Caco-2 (cell line): ENCODE results near the gene CCDC85C. TPM values are rescaled to one million over a fixed set of nuclear protein-coding genes. Genes with fewer than 3 reads are reported as not detected.

Experiments
- BruUV-seq: library from RNA; stranded (reverse); fragments of 400-500 nt; replicated peaks from 2 replicates; lab custom pipeline; 2021; lab: Mats Ljungman, UMichigan
- CTCF ChIA-PET: fragments of 300-600 bp; sonication (Branson Sonifier 250); formaldehyde crosslinking; loops from one replicate; lab custom pipeline; 2022; ENCODE audit warnings: antibody characterized with exemption; lab: Charles Lee
- POLR2A ChIA-PET: fragments of 300-600 bp; sonication (Branson Sonifier 250); formaldehyde crosslinking; loops from one replicate; lab custom pipeline; 2022; ENCODE audit warnings: antibody characterized with exemption; lab: Charles Lee
- DNase-seq, 2 experiments: peaks; one replicate each; pipeline versions ENCODE4 v3.0.0 to v3.0.0-alpha.2; 2020 to 2022
- H3K27me3 ChIP-seq: replicated peaks from 2 replicates; pipeline ENCODE4 v1.6.0; 2011; ENCODE audit warnings: low read length; ENCODE audit not compliant: control insufficient read depth, insufficient read depth
- H3K36me3 ChIP-seq: 2 replicates; pipeline ENCODE4 v1.5.1; 2011; ENCODE audit warnings: low read length; ENCODE audit not compliant: control insufficient read depth, insufficient read depth
- H3K4me1 ChIP-seq: fragments of 250-450 bp; sonication (Bioruptor Pico); 2 replicates; pipeline ENCODE4 v1.5.1; 2020; ENCODE audit warnings: mild to moderate bottlenecking
- H3K4me3 ChIP-seq: 2 replicates; pipeline ENCODE4 v1.5.1; 2011; ENCODE audit warnings: low read depth, mild to moderate bottlenecking, control low read depth, low read length
- H3K9me3 ChIP-seq: fragments of 250-450 bp; sonication (Bioruptor Pico); 2 replicates; pipeline ENCODE4 v1.5.1; 2020; ENCODE audit warnings: mild to moderate bottlenecking, moderate library complexity
- H3K27ac Mint-ChIP-seq: one replicate; pipeline ENCODE4 v1.8.0; 2022; ENCODE audit warnings: mixed read lengths; ENCODE audit not compliant: unreplicated experiment
- H3K27me3 Mint-ChIP-seq: one replicate; pipeline ENCODE4 v1.8.0; 2022; ENCODE audit warnings: mixed read lengths; ENCODE audit not compliant: insufficient read depth, unreplicated experiment
- H3K36me3 Mint-ChIP-seq: one replicate; pipeline ENCODE4 v1.8.0; 2022; ENCODE audit warnings: mild to moderate bottlenecking, mixed read lengths; ENCODE audit not compliant: insufficient read depth, unreplicated experiment
- H3K4me1 Mint-ChIP-seq: one replicate; pipeline ENCODE4 v1.8.0; 2022; ENCODE audit warnings: low read depth, mixed read lengths; ENCODE audit not compliant: unreplicated experiment
- H3K4me3 Mint-ChIP-seq: one replicate; pipeline ENCODE4 v1.8.0; 2022; ENCODE audit warnings: mild to moderate bottlenecking, moderate library complexity, mixed read lengths; ENCODE audit not compliant: unreplicated experiment
- H3K9me3 Mint-ChIP-seq: one replicate; pipeline ENCODE4 v1.8.0; 2022; ENCODE audit warnings: mixed read lengths; ENCODE audit not compliant: unreplicated experiment
- intact Hi-C: fragments of 100-400 bp; cut with micrococcal nuclease; formaldehyde crosslinking; loops from one replicate; pipeline ENCODE4 v1.10.0; 2022; ENCODE audit not compliant: unreplicated experiment
- total RNA-seq: library from RNA; stranded (reverse); gene quantifications from 2 replicates; pipeline ENCODE4 v1.2.3, GENCODE V29; 2022
- TF ChIP-seq, protein P1 (sequence below), 2 experiments: fragments of 200-600 bp in 1 of 2; IDR thresholded peaks; 1 replicate in 1 of 2; 2 replicates in 1 of 2; pipeline versions ENCODE4 v1.5.1 to v1.8.0; 2011 to 2022; ENCODE audit warnings: antibody characterized with exemption in 1 of 2, control low read depth in 1 of 2, inconsistent platforms in 1 of 2, low read depth in 1 of 2, low read length in 1 of 2, mild to moderate bottlenecking in 1 of 2, moderate library complexity in 1 of 2; ENCODE audit not compliant: insufficient read depth in 1 of 2, severe bottlenecking in 1 of 2, unreplicated experiment in 1 of 2

CCDC85C gene
- total RNA-seq, 1 experiment from 2014 or later: 76.2 TPM

DNA sequence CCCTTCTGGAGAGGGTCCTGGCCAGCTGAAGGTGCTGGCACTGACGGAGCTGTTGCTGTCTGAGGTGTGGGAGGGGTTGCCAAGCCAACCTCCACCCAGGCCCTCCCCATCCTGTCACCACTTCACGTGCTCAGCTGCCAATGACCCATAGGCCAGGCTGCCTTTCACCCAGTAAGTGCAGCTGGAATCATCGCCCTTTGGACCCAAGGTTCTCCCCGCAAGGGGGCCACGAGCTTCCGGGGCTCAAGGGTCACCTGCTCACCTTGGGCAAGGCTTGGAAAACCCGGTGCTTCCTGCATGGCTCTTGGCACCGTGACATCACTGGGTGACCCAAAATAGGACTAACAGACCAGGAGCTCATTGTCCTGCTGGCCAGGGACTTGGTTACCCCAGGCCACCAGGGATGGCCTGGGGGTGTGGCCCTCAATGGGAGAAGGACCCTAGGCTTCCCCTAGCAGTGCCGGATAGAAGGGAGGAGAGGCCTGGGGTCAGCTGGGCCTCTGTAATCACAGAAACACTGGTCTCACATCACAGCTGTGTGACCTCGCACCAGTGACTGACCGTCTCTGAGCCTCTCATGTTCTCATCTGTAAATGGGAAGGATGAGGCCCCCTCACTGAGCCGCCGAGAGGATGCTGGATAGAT lies 51.3 kb downstream of the CCDC85C start:
- Mint-ChIP-seq H3K4me3 (no peak overlapping the region), H3K27ac (peak overlapping the region; percentile 63), H3K27me3 (no peaks in the 10 kb centered on the region), H3K9me3 (no peaks in the 10 kb centered on the region), H3K36me3 (peaks cover 8% of the 10 kb centered on the region), H3K4me1 (peaks cover 29% of the 10 kb centered on the region)
- Histone ChIP-seq H3K4me1 (peaks cover 37% of the 10 kb centered on the region), H3K27me3 (no peaks in the 10 kb centered on the region), H3K4me3 (no peak overlapping the region), H3K9me3 (no peaks in the 10 kb centered on the region), H3K36me3 (no peaks in the 10 kb centered on the region; the same call in 1 of the 2 replicates)
- ChIA-PET POLR2A (no interaction called here), CTCF (interaction anchor here (1.1 kb wide), 1 partner anchor 75 kb away, joined by 3 read pairs; no protein-coding TSS in a partner anchor)
- DNase-seq: peak; percentile 53 to 72
- TF ChIP-seq, protein P1, sequence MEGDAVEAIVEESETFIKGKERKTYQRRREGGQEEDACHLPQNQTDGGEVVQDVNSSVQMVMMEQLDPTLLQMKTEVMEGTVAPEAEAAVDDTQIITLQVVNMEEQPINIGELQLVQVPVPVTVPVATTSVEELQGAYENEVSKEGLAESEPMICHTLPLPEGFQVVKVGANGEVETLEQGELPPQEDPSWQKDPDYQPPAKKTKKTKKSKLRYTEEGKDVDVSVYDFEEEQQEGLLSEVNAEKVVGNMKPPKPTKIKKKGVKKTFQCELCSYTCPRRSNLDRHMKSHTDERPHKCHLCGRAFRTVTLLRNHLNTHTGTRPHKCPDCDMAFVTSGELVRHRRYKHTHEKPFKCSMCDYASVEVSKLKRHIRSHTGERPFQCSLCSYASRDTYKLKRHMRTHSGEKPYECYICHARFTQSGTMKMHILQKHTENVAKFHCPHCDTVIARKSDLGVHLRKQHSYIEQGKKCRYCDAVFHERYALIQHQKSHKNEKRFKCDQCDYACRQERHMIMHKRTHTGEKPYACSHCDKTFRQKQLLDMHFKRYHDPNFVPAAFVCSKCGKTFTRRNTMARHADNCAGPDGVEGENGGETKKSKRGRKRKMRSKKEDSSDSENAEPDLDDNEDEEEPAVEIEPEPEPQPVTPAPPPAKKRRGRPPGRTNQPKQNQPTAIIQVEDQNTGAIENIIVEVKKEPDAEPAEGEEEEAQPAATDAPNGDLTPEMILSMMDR (IDR thresholded peaks at IDR 0.05; ENCODE audit: insufficient read depth in 1 of 2, low read depth in 1 of 2, low read length in 1 of 2, severe bottlenecking in 1 of 2, unreplicated experiment in 1 of 2): no peak
- intact Hi-C loops: no loop called here
- BruUV-seq: no TSS peak

DNA sequence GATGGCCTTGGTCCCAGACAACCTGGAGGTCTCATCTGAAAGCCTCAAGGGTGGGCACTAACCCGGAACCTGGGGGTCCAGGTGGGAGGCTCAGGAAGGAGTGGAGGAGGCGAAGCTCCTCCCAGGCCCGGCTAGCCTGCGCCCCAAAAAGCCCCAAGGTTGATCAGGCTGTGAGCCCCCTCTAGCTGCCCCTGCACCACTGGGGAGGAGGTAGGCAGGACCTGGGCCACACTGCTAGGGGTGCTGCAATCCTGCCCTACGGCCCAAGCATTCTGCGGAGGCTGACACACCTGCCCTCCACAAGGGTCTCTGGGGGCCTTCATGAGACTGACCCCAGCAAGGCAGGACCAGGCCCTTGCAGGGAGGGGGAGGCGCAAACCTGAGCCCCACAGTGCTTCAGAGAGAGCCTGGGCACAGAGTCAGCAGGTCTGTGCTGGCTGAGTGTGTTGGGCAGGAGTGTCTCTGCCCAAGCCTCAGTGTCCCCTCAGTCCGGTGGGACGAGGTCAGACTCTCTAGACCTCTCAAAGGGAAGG lies 51.9 kb downstream of the CCDC85C start:
- no peak overlapping the region for H3K4me3 Mint-ChIP-seq
- BruUV-seq: no TSS peak
- ChIA-PET POLR2A (no interaction called here), CTCF (interaction anchor here (1.1 kb wide), 1 partner anchor 76 kb away, joined by 3 read pairs; no protein-coding TSS in a partner anchor)
- no peaks in the 10 kb centered on the region for H3K9me3 Mint-ChIP-seq
- H3K4me1 Mint-ChIP-seq: peaks cover 29% of the 10 kb centered on the region
- DNase-seq: no peak
- peaks cover 7% of the 10 kb centered on the region for H3K36me3 Mint-ChIP-seq
- no peaks in the 10 kb centered on the region for H3K9me3 ChIP-seq
- no peaks in the 10 kb centered on the region; the same call in 1 of the 2 replicates for H3K36me3 ChIP-seq
- H3K4me3 ChIP-seq: no peak overlapping the region
- TF ChIP-seq, protein P1 (IDR thresholded peaks at IDR 0.05; ENCODE audit: insufficient read depth in 1 of 2, low read depth in 1 of 2, low read length in 1 of 2, severe bottlenecking in 1 of 2, unreplicated experiment in 1 of 2): no peak
- H3K27me3 Mint-ChIP-seq: no peaks in the 10 kb centered on the region
- peak overlapping the region; percentile 63 for H3K27ac Mint-ChIP-seq
- no peaks in the 10 kb centered on the region for H3K27me3 ChIP-seq
- intact Hi-C loops: no loop called here
- H3K4me1 ChIP-seq: peaks cover 37% of the 10 kb centered on the region

DNA sequence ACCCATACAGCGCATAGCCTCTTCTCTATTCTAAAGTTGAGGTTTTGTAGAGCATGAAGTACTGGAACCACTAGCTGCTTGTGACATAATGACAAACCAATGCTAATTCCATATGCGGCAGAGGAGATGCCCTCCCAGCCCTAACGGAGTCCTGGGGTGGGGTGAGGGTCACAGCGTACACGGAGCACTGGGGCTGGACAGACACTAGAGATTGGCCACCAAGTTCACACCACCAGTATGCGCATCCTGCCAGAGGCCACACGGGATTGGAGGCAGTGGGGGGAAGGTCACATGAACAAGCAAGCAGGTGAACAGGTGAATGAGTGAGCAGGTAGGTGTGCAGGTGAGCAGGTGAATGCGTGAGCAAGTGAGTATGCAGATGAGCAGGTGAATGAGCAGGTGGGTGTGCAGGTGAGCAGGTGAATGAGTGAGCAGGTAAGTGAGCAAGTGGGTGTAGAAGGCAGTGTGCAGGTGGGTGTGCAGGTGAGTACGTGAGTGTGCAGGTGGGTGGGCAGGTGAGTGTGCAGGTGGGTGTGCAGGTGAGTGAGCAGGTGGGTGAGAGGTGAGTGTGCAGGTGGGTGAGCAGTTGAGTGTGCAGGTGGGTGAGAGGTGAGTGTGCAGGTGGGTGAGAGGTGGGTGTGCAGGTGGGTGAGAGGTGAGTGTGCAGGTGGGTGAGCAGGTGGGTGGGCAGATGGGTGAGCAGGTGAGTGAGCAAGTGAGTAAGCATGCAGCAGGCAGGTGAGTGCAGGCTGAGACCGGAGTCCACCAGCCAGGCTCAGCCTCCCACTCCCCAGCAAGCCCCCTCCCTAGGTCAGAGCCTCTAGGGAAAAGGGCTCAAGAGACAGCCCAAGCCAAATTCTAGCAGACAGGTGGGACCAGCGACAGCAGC lies 52.7 kb downstream of the CCDC85C start:
- Mint-ChIP-seq H3K9me3 (no peaks in the 10 kb centered on the region), H3K27me3 (no peaks in the 10 kb centered on the region), H3K4me3 (no peak overlapping the region), H3K27ac (peak overlapping the region; percentile 60), H3K36me3 (peaks cover 7% of the 10 kb centered on the region), H3K4me1 (peaks cover 29% of the 10 kb centered on the region)
- Histone ChIP-seq H3K4me1 (peaks cover 34% of the 10 kb centered on the region), H3K4me3 (no peak overlapping the region), H3K27me3 (no peaks in the 10 kb centered on the region), H3K36me3 (no peaks in the 10 kb centered on the region; the same call in 1 of the 2 replicates), H3K9me3 (no peaks in the 10 kb centered on the region)
- no TSS peak for BruUV-seq
- ChIA-PET POLR2A (no interaction called here), CTCF (no interaction called here)
- intact Hi-C loops: no loop called here
- TF ChIP-seq, protein P1 (IDR thresholded peaks at IDR 0.05; ENCODE audit: insufficient read depth in 1 of 2, low read depth in 1 of 2, low read length in 1 of 2, severe bottlenecking in 1 of 2, unreplicated experiment in 1 of 2): no peak
- DNase-seq: no peak
